Neural crest cell (in vitro differentiated cells): ENCODE data around the gene CERS6. TPM values are rescaled to one million over a fixed set of nuclear protein-coding genes. Genes with fewer than 3 reads are reported as not detected.
A peak's percentile ranks its signal among the peaks of the same experiment; 100 is the strongest.

Experiments
- DNase-seq: peaks from one replicate; pipeline ENCODE4 v3.0.0; 2021; ENCODE audit warnings: low read depth, mixed read lengths, low spot score
- H3K27ac Mint-ChIP-seq: one replicate; pipeline ENCODE4 v1.8.0; 2021; ENCODE audit warnings: mild to moderate bottlenecking, mixed read lengths; ENCODE audit not compliant: unreplicated experiment
- H3K27me3 Mint-ChIP-seq: 2 replicates; pipeline ENCODE4 v1.8.0; 2021; ENCODE audit warnings: low read depth, mild to moderate bottlenecking, mixed read lengths
- H3K36me3 Mint-ChIP-seq: 2 replicates; pipeline ENCODE4 v1.8.0; 2021; ENCODE audit warnings: low read depth, mild to moderate bottlenecking, mixed read lengths
- H3K4me1 Mint-ChIP-seq: 2 replicates; pipeline ENCODE4 v1.8.0; 2021; ENCODE audit warnings: mixed read lengths
- H3K4me3 Mint-ChIP-seq: one replicate; pipeline ENCODE4 v1.8.0; 2021; ENCODE audit warnings: mild to moderate bottlenecking, mixed read lengths
- H3K9me3 Mint-ChIP-seq: 2 replicates; pipeline ENCODE4 v1.8.0; 2021; ENCODE audit warnings: mixed read lengths
- CTCF ChIP-seq: fragments of 200-600 bp; sonication (generic); conservative IDR thresholded peaks from 2 replicates; pipeline ENCODE4 v1.5.0; 2021; ENCODE audit warnings: antibody characterized with exemption, mild to moderate bottlenecking
- total RNA-seq: library from RNA; stranded (reverse); gene quantifications from 2 replicates; pipeline ENCODE4 v1.2.1, GENCODE V29; 2021

Gene CERS6
- total RNA-seq, 1 donor from 2014 or later = 27.4 TPM

GRCh38 chr2:168742258-168742932, 286.3 kb downstream of the CERS6 start:
- no peak for DNase-seq
- no peaks in the 10 kb centered on the region for H3K27me3 Mint-ChIP-seq
- no peak for TF ChIP-seq CTCF
- no peaks in the 10 kb centered on the region for H3K9me3 Mint-ChIP-seq
- H3K36me3 Mint-ChIP-seq = no peaks in the 10 kb centered on the region
- H3K4me1 Mint-ChIP-seq = peaks cover 4% of the 10 kb centered on the region
- no peak overlapping the region for H3K4me3 Mint-ChIP-seq
- H3K27ac Mint-ChIP-seq = peak overlapping the region; percentile 13

- H3K4me3 Mint-ChIP-seq = no peak overlapping the region
- H3K36me3 Mint-ChIP-seq = no peaks in the 10 kb centered on the region
- peaks cover 4% of the 10 kb centered on the region for H3K4me1 Mint-ChIP-seq
- no peaks in the 10 kb centered on the region for H3K27me3 Mint-ChIP-seq
- H3K9me3 Mint-ChIP-seq = no peaks in the 10 kb centered on the region
- H3K27ac Mint-ChIP-seq = no peak overlapping the region
- no peak for TF ChIP-seq CTCF
- DNase-seq = no peak
These were observed 288.8 kb downstream of the CERS6 start for GRCh38 chr2:168744844-168745243.

GRCh38 chr2:168748461-168748860, 292.4 kb downstream of the CERS6 start:
- H3K27me3 Mint-ChIP-seq = no peaks in the 10 kb centered on the region
- no peak for TF ChIP-seq CTCF
- peaks cover 7% of the 10 kb centered on the region for H3K4me1 Mint-ChIP-seq
- H3K27ac Mint-ChIP-seq = peak overlapping the region; percentile 46
- DNase-seq = no peak
- no peak overlapping the region for H3K4me3 Mint-ChIP-seq
- no peaks in the 10 kb centered on the region for H3K9me3 Mint-ChIP-seq
- no peaks in the 10 kb centered on the region for H3K36me3 Mint-ChIP-seq

GRCh38 chr2:168749297-168749696, 293.2 kb downstream of the CERS6 start:
- H3K27ac Mint-ChIP-seq = no peak overlapping the region
- H3K4me3 Mint-ChIP-seq = no peak overlapping the region
- no peaks in the 10 kb centered on the region for H3K27me3 Mint-ChIP-seq
- H3K4me1 Mint-ChIP-seq = peaks cover 7% of the 10 kb centered on the region
- no peaks in the 10 kb centered on the region for H3K9me3 Mint-ChIP-seq
- TF ChIP-seq CTCF = no peak
- H3K36me3 Mint-ChIP-seq = no peaks in the 10 kb centered on the region
- DNase-seq = no peak

- Mint-ChIP-seq H3K27me3 (no peaks in the 10 kb centered on the region), H3K4me3 (no peak overlapping the region), H3K36me3 (no peaks in the 10 kb centered on the region), H3K27ac (no peak overlapping the region), H3K9me3 (no peaks in the 10 kb centered on the region), H3K4me1 (peaks cover 7% of the 10 kb centered on the region)
- no peak for DNase-seq
- TF ChIP-seq CTCF = no peak
These were observed 295.1 kb downstream of the CERS6 start for GRCh38 chr2:168751104-168751740.
